GM21786 (cell line): ENCODE measurements around the gene SLC16A8.
"Not testable (repeated sequence)": the region's sequence is repeated elsewhere in the genome, so short reads cannot be mapped to it uniquely, and the experiment has no call there.

Experiments used
- ATAC-seq: cut with Tn5 transposase; IDR thresholded peaks from one replicate; pipeline ENCODE4 v1.9.1; 2021; ENCODE audit not compliant: unreplicated experiment

The SLC16A8 gene

DNA sequence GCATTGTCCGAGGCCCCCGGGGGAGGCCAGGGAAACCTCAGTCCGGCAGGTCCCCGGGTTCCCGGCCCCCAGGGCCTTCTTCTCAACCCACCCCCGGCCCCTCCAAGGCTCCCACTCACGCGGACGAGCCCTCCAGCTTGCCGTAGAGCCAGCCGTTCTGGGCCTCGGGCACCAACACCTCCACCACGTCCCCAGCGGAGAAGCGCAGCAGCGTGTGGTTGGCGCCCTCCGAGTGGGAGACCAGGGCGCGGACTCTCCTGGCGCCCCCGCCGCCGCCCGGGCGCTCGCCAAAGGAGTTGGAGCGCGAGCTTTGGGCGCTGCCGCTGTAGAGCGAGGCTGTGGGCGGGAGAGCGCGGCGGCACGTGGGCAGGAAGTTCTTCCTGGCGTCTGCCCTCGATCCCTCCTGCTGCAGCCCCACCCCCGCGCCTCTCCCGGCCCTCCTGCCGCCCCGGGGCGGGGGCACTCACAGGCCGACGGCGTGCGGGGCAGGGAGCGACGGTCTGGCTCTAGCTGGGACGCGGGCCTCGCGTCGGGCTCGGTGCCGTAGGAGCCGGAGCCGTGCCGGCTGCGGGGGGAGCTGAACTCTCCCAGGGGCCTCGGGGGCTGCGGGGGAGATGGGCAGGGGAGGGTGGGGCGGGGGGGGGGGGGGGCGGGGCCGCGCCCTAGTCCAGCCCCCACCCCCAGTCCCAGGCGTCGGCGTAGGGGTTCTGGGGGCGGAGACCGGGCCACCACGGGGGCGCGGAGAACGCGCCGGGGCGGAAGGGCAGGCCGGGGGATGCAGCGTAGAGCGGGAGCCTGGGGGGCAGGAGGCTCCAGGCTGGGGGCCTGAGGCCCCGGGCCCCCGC is 4.9 kb upstream of the SLC16A8 start:
- ATAC-seq: no peak

- ATAC-seq: no peak
These were observed 3.9 kb upstream of the SLC16A8 start for GRCh38 chr22:38087855-38088254.

DNA sequence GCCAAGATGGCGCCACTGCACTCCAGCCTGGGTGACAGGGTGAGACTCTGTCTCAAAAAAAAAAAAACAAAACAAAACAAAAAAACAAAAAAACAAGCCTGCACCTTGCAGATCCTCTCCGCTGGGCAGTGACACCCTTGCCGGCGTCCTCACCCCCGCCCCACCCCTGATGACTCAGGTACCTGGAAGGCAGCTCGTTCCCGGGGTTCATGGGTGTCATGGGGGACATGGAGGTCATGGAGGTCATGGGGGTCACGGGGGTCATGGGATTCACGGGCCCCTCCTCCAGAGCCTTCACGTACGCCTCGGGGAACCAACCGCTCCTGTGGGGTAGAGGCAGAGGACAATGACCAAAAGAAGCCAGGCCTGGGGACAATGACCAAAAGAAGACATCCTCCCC is 3.0 kb upstream of the SLC16A8 start:
- no peak for ATAC-seq

DNA sequence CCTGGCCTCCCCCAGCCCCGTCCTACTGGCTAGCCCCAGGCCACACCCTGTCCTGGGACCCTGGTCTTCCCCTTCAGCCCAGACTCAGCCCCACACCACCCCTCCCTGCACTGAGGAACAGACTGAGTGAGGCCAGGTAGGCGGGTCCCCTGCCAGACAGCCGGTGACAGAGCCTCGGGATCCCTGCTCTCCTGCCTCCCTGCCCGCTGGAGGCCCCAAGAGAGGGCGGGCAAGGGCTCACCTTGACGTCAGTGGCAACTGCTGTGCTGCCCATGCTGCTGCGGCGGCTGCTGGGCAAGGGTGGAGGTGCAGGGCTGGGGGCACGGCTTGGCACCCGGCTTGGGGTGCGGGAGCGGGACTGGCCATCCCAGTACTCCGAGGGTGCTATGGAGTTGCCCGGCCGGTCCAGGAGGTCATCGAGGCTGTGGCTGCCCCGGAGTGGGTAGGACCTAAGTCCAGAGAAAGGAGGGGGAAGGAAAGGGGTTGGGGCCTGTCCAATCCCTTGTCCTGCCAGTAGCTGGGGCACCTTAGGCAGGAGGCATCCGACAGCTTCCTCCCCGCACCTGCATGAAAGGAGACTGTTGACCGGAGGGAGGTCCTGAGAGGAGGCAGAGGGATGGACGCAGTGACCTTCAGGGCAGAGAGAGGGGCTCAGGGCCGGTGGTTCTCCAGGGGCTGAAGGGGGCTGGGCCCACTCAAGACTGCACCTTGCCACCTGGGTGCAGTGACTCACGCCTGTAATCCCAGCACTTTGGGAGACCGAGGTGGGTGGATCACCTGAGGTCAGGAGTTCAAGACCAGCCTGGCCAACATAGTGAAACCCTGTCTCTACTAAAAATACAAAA is 2.2 kb upstream of the SLC16A8 start:
- ATAC-seq: no peak

DNA sequence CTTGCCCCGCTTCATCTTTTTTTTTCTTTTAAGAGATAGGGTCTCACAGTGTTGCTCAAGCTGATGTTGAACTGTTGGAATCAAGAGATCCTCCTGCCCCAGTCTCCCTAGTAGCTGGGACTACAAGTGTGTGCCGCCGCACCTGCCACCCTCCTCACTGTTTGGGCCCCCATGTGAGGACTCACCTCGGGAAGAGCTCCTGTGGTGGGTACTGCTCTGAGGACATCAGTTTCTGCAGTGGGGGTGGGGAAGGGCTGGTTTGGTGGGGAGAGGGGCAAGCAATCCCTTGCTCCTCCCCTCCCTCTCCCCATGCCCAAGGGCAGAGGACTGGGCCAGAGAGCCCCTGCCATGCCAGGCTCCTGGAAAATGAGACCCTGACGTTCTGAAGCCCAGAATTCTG is 1.5 kb upstream of the SLC16A8 start:
- no peak for ATAC-seq

DNA sequence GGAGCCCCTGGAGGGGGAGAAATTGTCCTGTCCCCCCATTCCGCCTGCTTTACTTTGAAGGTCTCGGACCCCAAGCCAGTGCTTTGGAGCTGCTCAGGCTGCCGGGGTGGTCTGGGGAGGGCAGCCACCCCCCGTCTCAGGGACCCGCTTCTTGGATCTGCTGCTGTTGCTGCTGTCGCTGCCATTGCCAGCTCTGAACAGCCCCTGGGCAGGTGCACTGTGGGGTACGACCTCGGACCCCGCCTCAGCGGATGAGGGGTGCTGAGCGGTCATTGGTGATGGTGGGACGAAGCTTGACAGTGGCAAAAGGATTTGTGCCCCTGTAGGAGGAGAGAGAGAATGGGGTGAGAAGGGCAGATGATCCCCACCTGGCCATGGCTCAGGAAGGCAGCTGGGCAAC is 1.1 kb upstream of the SLC16A8 start:
- no peak for ATAC-seq

DNA sequence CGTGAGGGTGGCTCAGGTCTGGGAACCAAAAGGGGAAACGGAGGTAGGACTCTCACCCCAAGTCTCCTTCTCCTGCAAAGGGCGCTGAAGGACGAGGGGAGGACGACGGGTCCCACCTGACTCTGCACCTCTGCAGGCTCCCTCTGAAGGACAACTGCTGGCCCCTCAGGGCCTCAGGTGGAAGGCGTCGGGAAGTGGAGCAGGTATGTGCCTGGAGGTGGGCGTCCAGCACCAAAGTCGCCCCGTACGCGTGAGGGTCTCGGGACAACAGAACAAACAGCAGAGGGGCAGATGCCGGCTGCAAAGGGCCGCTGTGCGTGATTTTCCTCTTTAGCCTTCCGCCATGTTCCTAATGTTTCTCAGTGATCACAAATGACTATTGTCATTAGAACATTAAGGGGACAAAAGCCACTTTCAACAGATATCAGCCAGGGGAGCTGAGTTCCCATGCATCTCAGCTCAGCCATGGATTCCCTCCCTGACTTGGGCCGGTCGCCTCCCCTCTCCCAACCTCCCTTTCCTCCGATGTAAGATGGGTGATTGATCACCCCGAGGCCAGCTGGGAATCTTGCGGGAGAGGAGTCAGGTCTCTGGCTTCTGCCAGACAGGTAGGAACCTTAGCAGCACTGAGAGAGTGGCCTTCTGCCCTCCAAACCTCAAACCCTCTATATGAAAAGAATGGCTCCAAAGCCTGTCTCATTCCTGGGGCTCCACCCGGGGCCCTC is 836 bp downstream of the SLC16A8 start:
- no peak for ATAC-seq

GRCh38 chr22:38081941-38082828 is 1.8 kb downstream of the SLC16A8 start:
- ATAC-seq: no peak

DNA sequence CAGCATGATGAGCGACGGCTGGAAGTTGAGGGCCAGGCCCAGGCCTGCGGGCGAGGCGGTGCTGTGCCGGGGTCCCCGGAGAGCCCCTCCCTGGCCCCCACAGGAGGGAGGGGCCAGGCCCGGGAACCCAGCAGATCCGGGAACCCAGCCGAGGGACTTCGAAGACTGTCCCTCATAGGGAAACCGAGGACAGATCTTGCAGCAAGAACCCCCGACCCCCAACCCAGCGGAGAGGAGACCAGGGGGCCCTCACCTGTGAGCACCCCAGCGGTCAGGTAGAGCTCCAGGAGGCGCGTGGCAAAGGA is 2.4 kb downstream of the SLC16A8 start:
- no peak for ATAC-seq

GRCh38 chr22:38080850-38081635 is 2.9 kb downstream of the SLC16A8 start:
- ATAC-seq: no peak

- no peak for ATAC-seq
These were observed 3.5 kb downstream of the SLC16A8 start for GRCh38 chr22:38080474-38080849.

DNA sequence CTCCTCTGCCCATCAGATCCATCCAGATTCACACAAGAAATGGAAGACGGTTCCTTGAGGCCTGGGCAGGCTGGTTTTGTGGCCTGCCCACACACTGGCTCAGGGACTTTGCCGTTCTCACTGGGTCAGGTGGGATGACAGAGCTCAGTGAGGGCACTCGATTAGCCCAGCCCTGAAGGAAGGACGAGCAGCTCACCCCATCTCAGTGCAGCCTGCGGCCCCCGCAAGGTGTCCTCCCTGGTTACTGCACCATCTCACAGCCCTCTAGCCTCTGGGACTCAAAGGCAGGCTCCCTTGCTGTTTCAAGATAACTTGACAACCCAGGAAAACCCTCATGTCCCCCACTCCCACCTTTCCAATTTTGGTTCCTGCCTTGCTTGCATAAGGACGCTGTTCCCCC is 4.2 kb downstream of the SLC16A8 start:
- ATAC-seq: no peak

DNA sequence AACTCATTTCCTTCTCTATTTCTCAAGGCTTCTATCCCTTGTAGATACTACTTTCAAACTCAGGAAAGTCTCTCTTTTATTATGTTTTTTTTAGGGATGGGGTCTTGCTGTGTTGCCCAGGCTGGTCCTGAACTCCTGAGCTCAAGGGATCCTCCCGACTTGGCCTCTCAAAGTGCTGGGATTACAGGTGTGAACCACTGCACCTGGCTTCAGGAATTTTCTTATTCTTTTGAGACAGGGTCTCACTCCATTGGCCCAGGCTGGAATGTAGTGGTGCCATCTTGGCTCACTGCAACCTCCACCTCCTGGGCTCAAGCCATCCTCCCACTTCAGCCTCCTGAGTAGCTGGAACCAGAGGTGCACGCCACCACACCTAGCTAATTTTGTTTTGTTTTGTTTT is 4.8 kb downstream of the SLC16A8 start:
- ATAC-seq: not testable (repeated sequence)

- ATAC-seq: no peak
These were observed 5.7 kb downstream of the SLC16A8 start for GRCh38 chr22:38078046-38078840.

- ATAC-seq: no peak
These were observed 6.4 kb downstream of the SLC16A8 start for GRCh38 chr22:38077595-38077994.

DNA sequence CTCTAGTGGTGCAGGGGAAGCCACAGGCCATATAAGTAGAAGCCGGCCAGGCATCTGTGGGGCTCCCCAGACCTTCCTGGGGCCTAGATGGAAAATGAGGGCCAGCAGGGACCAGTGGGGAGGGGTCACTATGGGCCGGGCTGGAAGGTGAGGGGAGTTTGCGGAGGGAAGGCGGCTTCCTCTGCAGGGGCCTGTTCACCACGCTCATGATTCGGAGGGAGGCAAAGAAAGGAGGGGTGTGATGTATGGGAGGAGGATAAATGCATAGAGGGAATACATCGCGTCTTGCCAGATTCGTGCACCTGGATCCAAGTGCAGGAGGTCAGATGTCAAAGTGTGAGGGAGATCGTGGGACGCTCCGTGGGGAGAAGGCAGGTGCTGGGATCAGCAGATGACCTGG is 6.9 kb downstream of the SLC16A8 start:
- no peak for ATAC-seq

GRCh38 chr22:38075961-38076360 is 8.0 kb downstream of the SLC16A8 start:
- ATAC-seq: no peak

- no peak for ATAC-seq
These were observed 8.7 kb downstream of the SLC16A8 start for GRCh38 chr22:38075105-38075825.
